NCI-H1048 (cell line): ENCODE results near the gene DLGAP1.
A peak's percentile ranks its signal among the peaks of the same experiment; 100 is the strongest.

Source experiments
- DNase-seq: peaks from one replicate; lab custom pipeline; 2025; lab: John Stamatoyannopoulos, UW

The DLGAP1 gene

GRCh38 chr18:4238966-4239365 is 216.1 kb downstream of the DLGAP1 start:
- no peak for DNase-seq

GRCh38 chr18:4237664-4238041 is 217.5 kb downstream of the DLGAP1 start:
- no peak for DNase-seq

DNA sequence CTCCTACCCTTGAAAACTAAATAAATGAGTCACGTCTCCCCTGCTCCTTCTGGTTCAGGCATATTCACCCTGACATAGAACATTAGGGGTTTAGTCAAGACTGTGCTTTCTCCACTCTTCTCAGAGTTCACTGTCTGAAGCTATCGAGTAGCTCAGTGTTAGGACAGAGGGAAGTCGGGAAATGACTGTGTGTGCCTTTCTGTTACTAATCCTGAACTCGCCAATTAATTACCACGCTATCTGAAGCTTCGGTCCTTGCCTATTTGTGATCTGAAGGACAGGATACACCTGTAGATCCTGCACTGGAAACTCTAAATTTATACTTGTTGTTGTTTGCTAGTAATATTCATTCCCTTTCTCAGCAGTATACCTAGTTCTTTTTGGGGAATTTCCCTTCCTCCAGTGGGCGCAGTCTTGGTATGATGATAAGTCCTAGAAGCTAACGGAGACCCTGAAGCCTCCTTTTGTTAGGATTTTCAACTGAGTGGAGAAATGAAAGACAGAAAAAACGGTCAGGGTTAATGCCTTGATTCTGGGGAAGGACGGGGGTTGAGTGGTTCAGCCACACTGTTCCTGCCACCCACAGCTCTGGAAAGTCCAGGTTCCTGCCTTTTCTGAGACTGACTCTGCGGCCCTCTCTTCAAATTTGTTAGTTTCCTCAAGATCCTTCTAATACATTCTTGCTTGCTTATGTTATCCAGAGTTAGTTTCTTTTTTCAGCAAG is 218.0 kb downstream of the DLGAP1 start:
- no peak for DNase-seq

GRCh38 chr18:4233468-4233867 is 221.6 kb downstream of the DLGAP1 start:
- DNase-seq = no peak

DNA sequence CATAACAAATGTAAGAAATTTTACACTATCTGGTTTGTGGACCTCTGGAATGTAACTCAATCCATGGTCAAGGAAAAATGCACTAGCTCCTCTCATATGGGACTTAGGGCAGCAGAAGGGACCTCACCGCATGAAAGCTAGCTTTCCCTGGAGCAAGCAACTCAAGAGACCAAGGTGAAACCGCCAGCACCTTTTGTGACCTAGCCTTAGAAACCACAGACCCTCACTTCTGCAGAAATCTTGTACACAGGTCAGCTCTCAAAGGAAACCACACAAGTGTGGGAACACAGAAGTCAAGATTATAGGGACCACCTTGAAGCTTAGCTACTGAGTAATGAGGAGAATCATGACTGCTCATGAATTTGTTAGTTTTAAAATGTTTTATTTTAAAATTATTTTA is 222.5 kb downstream of the DLGAP1 start:
- DNase-seq = no peak

DNA sequence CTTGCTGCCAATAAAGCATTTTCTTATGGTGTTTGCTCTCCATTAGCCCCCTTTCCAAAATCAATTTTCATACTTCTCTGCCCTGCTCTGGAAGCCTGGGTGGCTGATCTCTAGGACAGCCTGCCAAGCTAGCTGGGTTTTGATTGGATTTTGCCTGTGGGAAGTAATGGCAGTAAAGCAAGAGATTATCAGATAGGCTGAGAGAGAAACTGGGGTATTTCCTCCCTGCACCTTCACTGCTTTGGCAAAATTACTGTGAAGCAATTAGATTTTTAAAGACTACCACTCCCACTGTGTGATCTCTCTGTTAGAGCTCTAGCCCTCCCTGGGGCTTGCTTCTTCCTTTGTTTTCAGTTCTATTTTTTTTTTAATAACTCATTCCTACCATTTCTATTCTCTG is 223.8 kb downstream of the DLGAP1 start:
- no peak for DNase-seq

DNA sequence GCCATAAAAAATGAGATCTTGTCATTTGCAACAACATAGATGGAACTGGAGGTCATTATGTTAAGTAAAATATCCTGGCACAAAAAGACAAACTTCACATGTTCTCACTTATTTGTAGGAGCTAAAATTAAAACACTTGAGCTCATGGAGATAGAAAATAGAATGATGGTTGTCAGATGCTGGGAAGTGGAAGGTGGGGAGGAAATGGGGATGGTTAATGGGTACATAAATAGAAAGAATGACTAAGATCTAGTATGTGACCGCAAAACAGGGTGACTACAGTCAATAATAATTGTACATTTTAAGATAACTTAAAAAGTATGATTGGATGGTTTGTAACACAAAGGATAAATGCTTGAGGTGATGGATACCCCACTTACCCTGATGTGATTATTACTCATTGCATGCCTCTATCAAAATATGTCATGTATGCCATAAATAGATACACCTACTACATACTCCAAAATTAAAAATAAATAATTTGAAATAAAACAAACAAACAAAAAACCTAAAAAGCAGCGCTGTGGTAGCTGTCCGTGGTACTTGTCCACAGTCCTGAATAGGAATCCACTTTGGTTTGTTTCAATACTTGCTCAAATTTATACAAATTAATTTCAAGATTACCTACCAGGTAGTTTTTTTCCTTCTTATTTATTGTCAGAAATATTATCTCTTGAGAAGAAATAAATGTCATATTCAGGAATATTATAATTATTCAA is 224.5 kb downstream of the DLGAP1 start:
- DNase-seq = no peak

GRCh38 chr18:4224031-4224704 is 230.9 kb downstream of the DLGAP1 start:
- no peak for DNase-seq

GRCh38 chr18:4211111-4211837 is 243.8 kb downstream of the DLGAP1 start:
- DNase-seq = no peak

DNA sequence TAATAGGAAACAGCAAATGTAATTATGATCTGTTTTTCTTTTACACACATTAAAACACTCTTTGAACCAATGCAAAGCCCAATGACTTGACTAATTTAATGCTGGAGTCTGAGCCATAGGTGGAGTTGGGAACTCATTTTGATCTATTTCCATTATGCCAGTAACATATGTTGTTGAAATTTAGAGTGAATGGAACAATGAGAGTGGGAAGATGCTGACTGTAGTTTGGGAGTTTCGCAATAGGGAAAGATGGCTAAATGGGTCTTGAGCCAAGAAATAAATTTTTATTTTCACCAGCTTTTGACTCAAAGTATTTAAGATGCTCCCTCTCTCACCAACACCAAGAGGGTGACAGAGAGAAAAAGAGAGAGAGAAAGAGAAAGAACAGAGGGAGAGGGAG is 246.7 kb downstream of the DLGAP1 start:
- peak; percentile 34 for DNase-seq

GRCh38 chr18:4207383-4207985 is 247.6 kb downstream of the DLGAP1 start:
- DNase-seq = no peak

- no peak for DNase-seq
Observed at GRCh38 chr18:4204438-4204720, 250.7 kb downstream of the DLGAP1 start.

GRCh38 chr18:4203568-4204437 is 251.3 kb downstream of the DLGAP1 start:
- no peak for DNase-seq

- DNase-seq = no peak
Observed at GRCh38 chr18:4200399-4200798, 254.7 kb downstream of the DLGAP1 start.

GRCh38 chr18:4198956-4199355 is 256.2 kb downstream of the DLGAP1 start:
- no peak for DNase-seq

- no peak for DNase-seq
Observed at GRCh38 chr18:4196351-4196750, 258.8 kb downstream of the DLGAP1 start.

DNA sequence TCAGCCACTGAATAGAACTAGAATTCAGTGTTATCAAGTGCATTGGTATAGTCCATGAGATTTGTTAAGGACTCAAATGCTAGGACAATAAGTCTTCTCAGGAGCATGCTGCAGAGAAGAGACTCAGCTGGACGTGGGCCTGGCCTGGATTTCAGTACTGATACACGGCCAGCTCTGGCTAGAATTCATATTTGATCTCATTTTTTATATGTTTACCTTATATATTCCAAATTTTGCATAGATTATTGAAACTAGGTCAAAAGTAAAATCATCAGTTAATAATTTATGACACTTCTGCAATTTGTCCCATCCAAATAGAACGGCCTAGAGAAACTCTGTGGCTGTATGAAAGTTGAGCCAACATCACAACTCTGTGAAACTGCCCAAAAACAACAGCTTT is 262.0 kb downstream of the DLGAP1 start:
- no peak for DNase-seq

GRCh38 chr18:4181882-4182568 is 273.1 kb downstream of the DLGAP1 start:
- peak; percentile 3 for DNase-seq

DNA sequence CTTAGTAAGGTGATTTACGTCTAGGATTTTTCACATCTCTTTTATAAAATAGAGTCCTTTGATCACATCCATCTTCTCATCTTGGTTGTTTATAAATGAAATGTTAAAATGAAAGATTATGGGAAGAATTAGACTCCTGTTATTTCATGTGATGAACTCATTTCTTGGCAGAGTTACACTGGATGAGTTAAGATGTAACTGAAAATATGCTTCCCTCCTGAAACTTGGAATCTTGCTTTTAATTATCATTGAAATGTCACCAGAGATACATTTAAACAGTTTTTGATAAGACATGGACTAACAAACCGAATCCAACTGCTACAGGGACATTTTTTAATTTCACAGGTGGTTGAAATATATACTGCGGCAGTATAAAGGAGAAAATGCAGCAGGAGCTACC is 274.0 kb downstream of the DLGAP1 start:
- DNase-seq = no peak

- no peak for DNase-seq
Observed at GRCh38 chr18:4172196-4173100, 282.7 kb downstream of the DLGAP1 start.
